A549 (cell line): ENCODE results near the gene ZNF705A. TPM values are rescaled to one million over a fixed set of nuclear protein-coding genes. Genes with fewer than 3 reads are reported as not detected.

Source experiments
- ATAC-seq, 2 experiments: fragments of 200-7000 bp in 1 of 2; fragments of >200 bp in 1 of 2; cut with Nextera tagmentation in 1 of 2; cut with Tn5 transposase in 1 of 2; 3 replicates each; pipeline versions ENCODE4 v1.8.0 to v1.9.1; 2018 to 2020; ENCODE audit warnings: mild to moderate bottlenecking in 1 of 2, moderate library complexity in 1 of 2
- CTCF ChIA-PET: fragments of 300-600 bp; sonication (Branson Sonifier 250); formaldehyde crosslinking; extraction: SDS; loops from one replicate; lab custom pipeline; 2021; ENCODE audit warnings: antibody characterized with exemption, inconsistent platforms; lab: Yijun Ruan, JAX
- POLR2A ChIA-PET: fragments of 350-600 bp; formaldehyde crosslinking; extraction: SDS; loops from one replicate; lab custom pipeline; 2021; ENCODE audit warnings: antibody characterized with exemption, inconsistent platforms; lab: Yijun Ruan, JAX
- DNase-seq, 2 experiments: peaks; one replicate each; pipeline versions ENCODE4 v3.0.0 to v3.0.0-alpha.2; 2011 to 2016; ENCODE audit warnings: low read depth in 1 of 2, low spot score in 1 of 2
- FAIRE-seq: peaks from 2 replicates; lab custom pipeline; 2011; peaks lifted over from hg19 to GRCh38; lab: Jason Lieb, UNC
- H3K27ac ChIP-seq, 2 experiments: fragments of >200 bp; sonication (Bioruptor Twin); formaldehyde crosslinking; 3 replicates each; pipeline ENCODE4 v1.5.1; 2016 to 2017
- H3K4me1 ChIP-seq: fragments of >200 bp; sonication (Bioruptor Twin); formaldehyde crosslinking; 3 replicates; pipeline ENCODE4 v1.6.1; 2016
- H3K4me2 ChIP-seq: fragments of >200 bp; sonication (Bioruptor Twin); formaldehyde crosslinking; 3 replicates; pipeline ENCODE4 v1.6.1; 2016
- H3K4me3 ChIP-seq: fragments of >200 bp; sonication (Bioruptor Twin); formaldehyde crosslinking; 3 replicates; pipeline ENCODE4 v1.5.1; 2016
- H3K9me3 ChIP-seq: fragments of >200 bp; sonication (Bioruptor Twin); formaldehyde crosslinking; 3 replicates; pipeline ENCODE4 v1.6.1; 2016
- BHLHE40 ChIP-seq: IDR thresholded peaks from 2 replicates; pipeline ENCODE4 v1.6.1; 2012; ENCODE audit warnings: low read depth, low read length, inconsistent platforms
- CBX8 ChIP-seq: fragments of 200-600 bp; sonication (generic); IDR thresholded peaks from 2 replicates; pipeline ENCODE4 v1.6.1; 2016
- FOSB ChIP-seq: fragments of 250-450 bp; sonication (Bioruptor Pico); IDR thresholded peaks from 2 replicates; pipeline ENCODE4 v1.5.0; 2020; ENCODE audit warnings: mild to moderate bottlenecking, moderate library complexity
- FOSL2 ChIP-seq, 2 experiments: fragments of 450-650 bp in 1 of 2; fragments of >200 bp in 1 of 2; sonication (Bioruptor Twin) in 1 of 2; formaldehyde crosslinking; IDR thresholded peaks; 2 replicates each; pipeline versions ENCODE4 v1.5.0 to v1.6.1; 2016 to 2020; ENCODE audit warnings: mild to moderate bottlenecking in 1 of 2, moderate library complexity in 1 of 2
- HDAC2 ChIP-seq: fragments of 200-600 bp; sonication (generic); IDR thresholded peaks from 2 replicates; pipeline ENCODE4 v1.6.1; 2016
- HEYL ChIP-seq: fragments of 250-450 bp; sonication (Bioruptor Pico); IDR thresholded peaks from 2 replicates; pipeline ENCODE4 v1.8.0; 2021; ENCODE audit warnings: mild to moderate bottlenecking, moderate library complexity
- KDM1A ChIP-seq: fragments of 200-600 bp; sonication (generic); IDR thresholded peaks from 2 replicates; pipeline ENCODE4 v1.6.1; 2016; ENCODE audit warnings: low read depth, mild to moderate bottlenecking
- KDM5A ChIP-seq: fragments of 200-600 bp; sonication (generic); IDR thresholded peaks from 2 replicates; pipeline ENCODE4 v1.6.1; 2016; ENCODE audit warnings: antibody characterized with exemption, mild to moderate bottlenecking
- MAZ ChIP-seq: fragments of 150-350 bp; IDR thresholded peaks from 2 replicates; pipeline ENCODE4 v1.6.1; 2014; ENCODE audit warnings: antibody characterized with exemption, low read depth, low read length, borderline replicate concordance
- NFE2L2 ChIP-seq: fragments of 150-350 bp; conservative IDR thresholded peaks from 2 replicates; pipeline ENCODE4 v1.6.1; 2014; ENCODE audit warnings: low read length
- NPAS2 ChIP-seq: fragments of 250-450 bp; sonication (Bioruptor Pico); IDR thresholded peaks from 2 replicates; pipeline ENCODE4 v1.8.0; 2022; ENCODE audit warnings: mild to moderate bottlenecking, moderate library complexity, borderline replicate concordance
- POLR2AphosphoS2 ChIP-seq: conservative IDR thresholded peaks from 2 replicates; pipeline ENCODE4 v1.6.1; 2012; ENCODE audit warnings: low read length, improper control_type of control experiment, inconsistent platforms
- RARB ChIP-seq: fragments of 250-450 bp; sonication (Bioruptor Pico); IDR thresholded peaks from 2 replicates; pipeline ENCODE4 v1.8.0; 2021; ENCODE audit warnings: mild to moderate bottlenecking, moderate library complexity
- SMC3 ChIP-seq: fragments of >200 bp; sonication (Bioruptor Twin); formaldehyde crosslinking; IDR thresholded peaks from 3 replicates; pipeline ENCODE4 v1.6.1; 2018; ENCODE audit warnings: inconsistent platforms
- WGBS: methylation state at CpG from one replicate; pipeline ENCODE4 v1.1.6; 2017; ENCODE audit errors: missing lambda C conversion rate; 5-methylcytosine and 5-hydroxymethylcytosine counted together
- polyA plus RNA-seq, 4 experiments: library from polyadenylated mRNA; depleted of rRNA in 3 of 4; stranded (reverse); fragments of >200 nt; fragmentation: RNase III in 1 of 4; extraction: RNeasy Plus Mini Kit Qiagen cat#74134 plus additional on column Dnase treatment in 1 of 4; gene quantifications; 2 replicates in 3 of 4; 3 replicates in 1 of 4; pipeline ENCODE4 v1.2.3, GENCODE V29; 2011 to 2017
- TF ChIP-seq, protein P1 (sequence below): fragments of 200-600 bp; sonication (generic); IDR thresholded peaks from 2 replicates; pipeline ENCODE4 v1.6.1; 2016; ENCODE audit warnings: antibody characterized with exemption, mild to moderate bottlenecking, moderate library complexity
- TF ChIP-seq, protein P2 (sequence below): fragments of 450-650 bp; IDR thresholded peaks from 2 replicates; pipeline ENCODE4 v1.6.1; 2014; ENCODE audit warnings: antibody characterized with exemption
- TF ChIP-seq, protein P3 (sequence below): fragments of 250-450 bp; sonication (Bioruptor Pico); IDR thresholded peaks from 2 replicates; pipeline ENCODE4 v1.5.0; 2021; ENCODE audit warnings: mild to moderate bottlenecking, moderate library complexity, borderline replicate concordance

Gene ZNF705A
- polyA plus RNA-seq, 2 of the 4 experiments (the other 2 are of a cell fraction): not detected

DNA sequence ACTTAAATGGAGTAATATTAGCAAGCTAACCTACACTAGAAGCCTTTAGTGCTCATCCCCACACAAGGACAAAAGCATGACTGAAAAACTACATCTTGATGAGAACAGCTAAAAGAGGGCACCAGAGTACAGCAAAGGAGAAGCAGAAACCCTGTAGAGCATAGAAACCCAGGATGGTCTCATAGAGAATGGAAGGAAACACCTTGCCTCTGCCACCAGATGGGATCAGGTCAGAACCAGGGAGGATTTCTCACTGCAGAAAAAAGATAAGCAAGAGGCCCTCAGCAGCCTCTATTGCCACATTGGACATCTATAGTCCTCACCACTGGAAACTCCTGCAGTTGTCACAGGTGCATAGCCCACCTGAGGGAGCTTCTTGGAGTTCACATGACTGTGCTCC lies 13.6 kb upstream of the ZNF705A start (continued):
- TF ChIP-seq, protein P1, sequence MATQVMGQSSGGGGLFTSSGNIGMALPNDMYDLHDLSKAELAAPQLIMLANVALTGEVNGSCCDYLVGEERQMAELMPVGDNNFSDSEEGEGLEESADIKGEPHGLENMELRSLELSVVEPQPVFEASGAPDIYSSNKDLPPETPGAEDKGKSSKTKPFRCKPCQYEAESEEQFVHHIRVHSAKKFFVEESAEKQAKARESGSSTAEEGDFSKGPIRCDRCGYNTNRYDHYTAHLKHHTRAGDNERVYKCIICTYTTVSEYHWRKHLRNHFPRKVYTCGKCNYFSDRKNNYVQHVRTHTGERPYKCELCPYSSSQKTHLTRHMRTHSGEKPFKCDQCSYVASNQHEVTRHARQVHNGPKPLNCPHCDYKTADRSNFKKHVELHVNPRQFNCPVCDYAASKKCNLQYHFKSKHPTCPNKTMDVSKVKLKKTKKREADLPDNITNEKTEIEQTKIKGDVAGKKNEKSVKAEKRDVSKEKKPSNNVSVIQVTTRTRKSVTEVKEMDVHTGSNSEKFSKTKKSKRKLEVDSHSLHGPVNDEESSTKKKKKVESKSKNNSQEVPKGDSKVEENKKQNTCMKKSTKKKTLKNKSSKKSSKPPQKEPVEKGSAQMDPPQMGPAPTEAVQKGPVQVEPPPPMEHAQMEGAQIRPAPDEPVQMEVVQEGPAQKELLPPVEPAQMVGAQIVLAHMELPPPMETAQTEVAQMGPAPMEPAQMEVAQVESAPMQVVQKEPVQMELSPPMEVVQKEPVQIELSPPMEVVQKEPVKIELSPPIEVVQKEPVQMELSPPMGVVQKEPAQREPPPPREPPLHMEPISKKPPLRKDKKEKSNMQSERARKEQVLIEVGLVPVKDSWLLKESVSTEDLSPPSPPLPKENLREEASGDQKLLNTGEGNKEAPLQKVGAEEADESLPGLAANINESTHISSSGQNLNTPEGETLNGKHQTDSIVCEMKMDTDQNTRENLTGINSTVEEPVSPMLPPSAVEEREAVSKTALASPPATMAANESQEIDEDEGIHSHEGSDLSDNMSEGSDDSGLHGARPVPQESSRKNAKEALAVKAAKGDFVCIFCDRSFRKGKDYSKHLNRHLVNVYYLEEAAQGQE: no peak
- no peak for TF ChIP-seq SMC3

DNA sequence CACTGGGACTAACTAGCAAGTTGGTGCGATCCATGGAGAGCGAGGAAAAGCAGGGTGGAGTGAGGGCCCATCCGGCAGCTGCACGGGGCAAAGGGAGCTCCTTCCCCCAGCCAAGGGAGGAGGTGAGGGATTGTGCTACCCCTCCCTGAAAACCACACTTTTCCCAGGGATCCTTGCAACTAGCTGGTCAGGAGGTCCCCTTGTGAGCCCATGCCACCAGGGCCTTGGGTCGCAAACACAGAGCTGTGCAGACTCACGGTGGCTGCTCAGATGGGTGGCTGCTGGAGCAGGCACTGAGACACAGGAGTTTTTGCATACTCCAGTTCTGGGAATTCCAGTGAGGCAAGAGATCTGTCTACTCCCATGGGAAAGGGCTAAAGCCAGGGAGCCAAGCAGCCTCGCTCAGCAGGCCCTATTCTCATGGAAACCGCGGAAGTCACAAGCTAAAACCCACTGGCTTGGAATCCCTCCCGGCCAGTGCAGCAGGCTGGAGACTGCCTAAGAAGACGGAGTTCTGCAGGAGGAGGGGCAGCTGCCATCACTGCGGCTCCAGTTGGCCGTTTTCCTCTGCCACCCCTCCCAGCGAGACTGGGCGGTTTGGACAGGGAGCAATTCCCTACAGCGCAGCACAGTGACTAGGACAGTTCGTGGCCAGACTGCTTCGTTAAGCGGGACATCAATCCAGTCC lies 10.9 kb upstream of the ZNF705A start:
- CTCF ChIA-PET: no interaction called here
- POLR2A ChIA-PET: no interaction called here
- H3K4me3 ChIP-seq: no peak overlapping the region
- H3K4me2 ChIP-seq: no peak overlapping the region
- WGBS: 83% methylated on average over 19 of the region's 19 CpGs
- H3K27ac ChIP-seq: no peak overlapping the region
- no peak for ATAC-seq
- TF ChIP-seq POLR2AphosphoS2: no peak
- no peak for TF ChIP-seq KDM5A
- no peak for TF ChIP-seq MAZ
- no peak for TF ChIP-seq NPAS2 (CRISPR knock-in tag)
- TF ChIP-seq NFE2L2: no peak
- TF ChIP-seq, protein P2, sequence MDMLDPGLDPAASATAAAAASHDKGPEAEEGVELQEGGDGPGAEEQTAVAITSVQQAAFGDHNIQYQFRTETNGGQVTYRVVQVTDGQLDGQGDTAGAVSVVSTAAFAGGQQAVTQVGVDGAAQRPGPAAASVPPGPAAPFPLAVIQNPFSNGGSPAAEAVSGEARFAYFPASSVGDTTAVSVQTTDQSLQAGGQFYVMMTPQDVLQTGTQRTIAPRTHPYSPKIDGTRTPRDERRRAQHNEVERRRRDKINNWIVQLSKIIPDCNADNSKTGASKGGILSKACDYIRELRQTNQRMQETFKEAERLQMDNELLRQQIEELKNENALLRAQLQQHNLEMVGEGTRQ: no peak
- TF ChIP-seq, protein P1: no peak
- no peak for TF ChIP-seq HDAC2
- no peak for TF ChIP-seq SMC3
- TF ChIP-seq KDM1A: no peak
- no peak for TF ChIP-seq RARB
- TF ChIP-seq, protein P3, sequence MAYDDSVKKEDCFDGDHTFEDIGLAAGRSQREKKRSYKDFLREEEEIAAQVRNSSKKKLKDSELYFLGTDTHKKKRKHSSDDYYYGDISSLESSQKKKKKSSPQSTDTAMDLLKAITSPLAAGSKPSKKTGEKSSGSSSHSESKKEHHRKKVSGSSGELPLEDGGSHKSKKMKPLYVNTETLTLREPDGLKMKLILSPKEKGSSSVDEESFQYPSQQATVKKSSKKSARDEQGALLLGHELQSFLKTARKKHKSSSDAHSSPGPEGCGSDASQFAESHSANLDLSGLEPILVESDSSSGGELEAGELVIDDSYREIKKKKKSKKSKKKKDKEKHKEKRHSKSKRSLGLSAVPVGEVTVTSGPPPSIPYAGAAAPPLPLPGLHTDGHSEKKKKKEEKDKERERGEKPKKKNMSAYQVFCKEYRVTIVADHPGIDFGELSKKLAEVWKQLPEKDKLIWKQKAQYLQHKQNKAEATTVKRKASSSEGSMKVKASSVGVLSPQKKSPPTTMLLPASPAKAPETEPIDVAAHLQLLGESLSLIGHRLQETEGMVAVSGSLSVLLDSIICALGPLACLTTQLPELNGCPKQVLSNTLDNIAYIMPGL (CRISPR knock-in tag): no peak
- TF ChIP-seq FOSB (CRISPR knock-in tag): no peak
- TF ChIP-seq HEYL (CRISPR knock-in tag): no peak
- TF ChIP-seq FOSL2 (IDR thresholded peaks at IDR 0.05): no peak
- no peak for TF ChIP-seq FOSL2 (CRISPR knock-in tag; IDR thresholded peaks at IDR 0.05)
- no peak for TF ChIP-seq CBX8
- no peak for TF ChIP-seq BHLHE40
- FAIRE-seq: no peak
- DNase-seq: no peak
- H3K4me1 ChIP-seq: no peaks in the 10 kb centered on the region
- H3K9me3 ChIP-seq: no peaks in the 10 kb centered on the region
